Lower lobe of right lung (tissue), 2 donors: ENCODE results near the gene HECW1. TPM values are rescaled to one million over a fixed set of nuclear protein-coding genes. Genes with fewer than 3 reads are reported as not detected.
A peak's percentile ranks its signal among the peaks of the same experiment; 100 is the strongest.

Experiments used
- ATAC-seq, 2 donors: fragments of 200-7000 bp; cut with Tn5 transposase; one replicate each; pipeline ENCODE4 v1.9.1; 2020 to 2022; ENCODE audit warnings: mild to moderate bottlenecking in 2 of 2, moderate library complexity in 2 of 2
- DNase-seq: peaks from one replicate; pipeline ENCODE4 v3.0.0-alpha.2; 2020
- H3K27ac ChIP-seq: fragments of 200-600 bp; one replicate; pipeline ENCODE4 v1.8.0; 2022
- H3K27me3 ChIP-seq: fragments of 200-600 bp; one replicate; pipeline ENCODE4 v1.8.0; 2022; ENCODE audit warnings: low read depth
- H3K36me3 ChIP-seq: fragments of 200-600 bp; one replicate; pipeline ENCODE4 v1.8.0; 2022; ENCODE audit warnings: mild to moderate bottlenecking
- H3K4me1 ChIP-seq: fragments of 200-600 bp; one replicate; pipeline ENCODE4 v1.8.0; 2022
- H3K4me3 ChIP-seq: fragments of 200-600 bp; one replicate; pipeline ENCODE4 v1.8.0; 2022; ENCODE audit warnings: mild to moderate bottlenecking
- H3K9me3 ChIP-seq: fragments of 200-600 bp; one replicate; pipeline ENCODE4 v1.8.0; 2022
- CTCF ChIP-seq: fragments of 200-600 bp; IDR thresholded peaks from one replicate; pipeline ENCODE4 v1.8.0; 2022; ENCODE audit warnings: antibody characterized with exemption, mild to moderate bottlenecking
- intact Hi-C: fragments of 100-400 bp; cut with DNase I; formaldehyde crosslinking; loops from one replicate; pipeline ENCODE4 v1.11.0; 2022
- total RNA-seq: library from RNA; stranded (reverse); fragmentation: NEBNext Ultra II Directional; extraction: Animal tissue kit (Norgen Biotek cat#: 25700); gene quantifications from one replicate; pipeline ENCODE4 v1.2.1, GENCODE V29; 2021
- donor health status: DM: no; HTN: yes; CAD: no; lungs with severe emphysema.

The HECW1 gene
- total RNA-seq, 1 donor from 2014 or later: 0.06 TPM

GRCh38 chr7:43105521-43106120, 6.8 kb upstream of the HECW1 start:
- ATAC-seq: no peak
- Histone ChIP-seq H3K36me3 (no peaks in the 10 kb centered on the region), H3K27me3 (peaks cover 10% of the 10 kb centered on the region), H3K4me3 (no peak overlapping the region), H3K4me1 (no peaks in the 10 kb centered on the region), H3K27ac (no peak overlapping the region), H3K9me3 (no peaks in the 10 kb centered on the region)
- no peak for DNase-seq
- intact Hi-C loops: no loop called here
- no peak for TF ChIP-seq CTCF

- ATAC-seq: peak; percentile 82 to 90
- intact Hi-C loops: no loop called here
- H3K4me3 ChIP-seq: no peak overlapping the region
- peak; percentile 71 for DNase-seq
- no peaks in the 10 kb centered on the region for H3K36me3 ChIP-seq
- TF ChIP-seq CTCF: peak; percentile 86
- H3K27ac ChIP-seq: no peak overlapping the region
- peaks cover 38% of the 10 kb centered on the region for H3K27me3 ChIP-seq
- peaks cover 10% of the 10 kb centered on the region for H3K4me1 ChIP-seq
- H3K9me3 ChIP-seq: no peaks in the 10 kb centered on the region
These were observed 4.0 kb upstream of the HECW1 start for GRCh38 chr7:43108255-43109011.

- H3K4me1 ChIP-seq: peaks cover 15% of the 10 kb centered on the region
- TF ChIP-seq CTCF: no peak
- no peaks in the 10 kb centered on the region for H3K36me3 ChIP-seq
- no peaks in the 10 kb centered on the region for H3K9me3 ChIP-seq
- no peak overlapping the region for H3K4me3 ChIP-seq
- peaks cover 63% of the 10 kb centered on the region for H3K27me3 ChIP-seq
- no peak overlapping the region for H3K27ac ChIP-seq
- DNase-seq (no peak), ATAC-seq (no peak)
- intact Hi-C loops: no loop called here
These were observed 1.5 kb upstream of the HECW1 start for GRCh38 chr7:43110791-43111535.

- peaks cover 70% of the 10 kb centered on the region for H3K27me3 ChIP-seq
- no peak for TF ChIP-seq CTCF
- DNase-seq (no peak), ATAC-seq (peak in 1 of 2 donors; percentile 6)
- H3K4me3 ChIP-seq: no peak overlapping the region
- intact Hi-C loops: no loop called here
- H3K27ac ChIP-seq: no peak overlapping the region
- H3K9me3 ChIP-seq: no peaks in the 10 kb centered on the region
- H3K4me1 ChIP-seq: peaks cover 15% of the 10 kb centered on the region
- no peaks in the 10 kb centered on the region for H3K36me3 ChIP-seq
These were observed 603 bp upstream of the HECW1 start for GRCh38 chr7:43111630-43112458.

GRCh38 chr7:43112941-43113621, 634 bp downstream of the HECW1 start:
- TF ChIP-seq CTCF: no peak
- DNase-seq: no peak
- H3K27ac ChIP-seq: no peak overlapping the region

More at GRCh38 chr7:43112941-43113621, 634 bp downstream of the HECW1 start:
- Histone ChIP-seq H3K4me3 (peak overlapping the region; percentile 44), H3K9me3 (no peaks in the 10 kb centered on the region), H3K27me3 (peaks cover 70% of the 10 kb centered on the region), H3K4me1 (peaks cover 15% of the 10 kb centered on the region), H3K36me3 (no peaks in the 10 kb centered on the region)
- intact Hi-C loops: no loop called here
- ATAC-seq: peak; percentile 57 to 83
